Activated naive CD8-positive, alpha-beta T cell treated with anti-CD3 and anti-CD28 coated beads, Interleukin-2, amount 50 U/mL, for 24 hours (primary cell): ENCODE data around the gene PLK3.
A peak's percentile ranks its signal among the peaks of the same experiment; 100 is the strongest.
"Not testable (repeated sequence)": the region's sequence is repeated elsewhere in the genome, so short reads cannot be mapped to it uniquely, and the experiment has no call there.

Experiments
- ATAC-seq: fragments of 150-1000 bp; cut with Tn5 transposase; one replicate; pipeline ENCODE4 v1.10.0; 2021
- DNase-seq: peaks from one replicate; pipeline ENCODE4 v3.0.0; 2021
- H3K27ac Mint-ChIP-seq: one replicate; pipeline ENCODE4 v1.8.0; 2021; ENCODE audit warnings: mild to moderate bottlenecking, mixed read lengths
- H3K27me3 Mint-ChIP-seq: one replicate; pipeline ENCODE4 v1.8.0; 2021; ENCODE audit warnings: mixed read lengths
- H3K36me3 Mint-ChIP-seq: one replicate; pipeline ENCODE4 v1.8.0; 2021; ENCODE audit warnings: low read depth, mixed read lengths
- H3K4me1 Mint-ChIP-seq: one replicate; pipeline ENCODE4 v1.8.0; 2021; ENCODE audit warnings: mixed read lengths
- H3K4me3 Mint-ChIP-seq: one replicate; pipeline ENCODE4 v1.8.0; 2021; ENCODE audit warnings: mild to moderate bottlenecking, moderate library complexity, mixed read lengths
- H3K9me3 Mint-ChIP-seq: one replicate; pipeline ENCODE4 v1.8.0; 2021; ENCODE audit warnings: mixed read lengths

The PLK3 gene

GRCh38 chr1:44826375-44827196 lies 26.4 kb downstream of the PLK3 start:
- no peaks in the 10 kb centered on the region for H3K27me3 Mint-ChIP-seq
- no peak overlapping the region for H3K27ac Mint-ChIP-seq
- H3K36me3 Mint-ChIP-seq = no peaks in the 10 kb centered on the region
- no peaks in the 10 kb centered on the region for H3K9me3 Mint-ChIP-seq
- ATAC-seq (no peak), DNase-seq (no peak)
- no peaks in the 10 kb centered on the region for H3K4me1 Mint-ChIP-seq
- no peak overlapping the region for H3K4me3 Mint-ChIP-seq

- H3K36me3 Mint-ChIP-seq = no peaks in the 10 kb centered on the region
- H3K27ac Mint-ChIP-seq = no peak overlapping the region
- no peak overlapping the region for H3K4me3 Mint-ChIP-seq
- H3K27me3 Mint-ChIP-seq = no peaks in the 10 kb centered on the region
- H3K4me1 Mint-ChIP-seq = no peaks in the 10 kb centered on the region
- ATAC-seq = no peak
- no peaks in the 10 kb centered on the region for H3K9me3 Mint-ChIP-seq
- DNase-seq = no peak
Observed at GRCh38 chr1:44827197-44828002, 27.2 kb downstream of the PLK3 start.

GRCh38 chr1:44828003-44828651 lies 27.9 kb downstream of the PLK3 start:
- ATAC-seq (no peak), DNase-seq (no peak)
- Mint-ChIP-seq H3K4me3 (no peak overlapping the region), H3K9me3 (no peaks in the 10 kb centered on the region), H3K4me1 (no peaks in the 10 kb centered on the region), H3K27me3 (no peaks in the 10 kb centered on the region), H3K27ac (no peak overlapping the region), H3K36me3 (no peaks in the 10 kb centered on the region)

- no peaks in the 10 kb centered on the region for H3K4me1 Mint-ChIP-seq
- DNase-seq (no peak), ATAC-seq (no peak)
- no peaks in the 10 kb centered on the region for H3K9me3 Mint-ChIP-seq
- no peaks in the 10 kb centered on the region for H3K36me3 Mint-ChIP-seq
- H3K27ac Mint-ChIP-seq = no peak overlapping the region
- H3K4me3 Mint-ChIP-seq = no peak overlapping the region
- H3K27me3 Mint-ChIP-seq = no peaks in the 10 kb centered on the region
Observed at GRCh38 chr1:44828841-44829440, 28.8 kb downstream of the PLK3 start.

- Mint-ChIP-seq H3K4me3 (no peak overlapping the region), H3K9me3 (no peaks in the 10 kb centered on the region), H3K27ac (no peak overlapping the region), H3K4me1 (no peaks in the 10 kb centered on the region), H3K27me3 (no peaks in the 10 kb centered on the region), H3K36me3 (no peaks in the 10 kb centered on the region)
- ATAC-seq = no peak
- no peak for DNase-seq
Observed at GRCh38 chr1:44829506-44830384, 29.6 kb downstream of the PLK3 start.

GRCh38 chr1:44830900-44831304 lies 30.7 kb downstream of the PLK3 start:
- Mint-ChIP-seq H3K36me3 (no peaks in the 10 kb centered on the region), H3K9me3 (no peaks in the 10 kb centered on the region), H3K27ac (no peak overlapping the region), H3K4me3 (no peak overlapping the region), H3K4me1 (peaks cover 4% of the 10 kb centered on the region), H3K27me3 (no peaks in the 10 kb centered on the region)
- no peak for DNase-seq
- no peak for ATAC-seq

- no peaks in the 10 kb centered on the region for H3K27me3 Mint-ChIP-seq
- H3K36me3 Mint-ChIP-seq = no peaks in the 10 kb centered on the region
- no peak for DNase-seq
- H3K4me1 Mint-ChIP-seq = peaks cover 6% of the 10 kb centered on the region
- H3K27ac Mint-ChIP-seq = no peak overlapping the region
- no peaks in the 10 kb centered on the region for H3K9me3 Mint-ChIP-seq
- H3K4me3 Mint-ChIP-seq = no peak overlapping the region
- ATAC-seq = no peak
Observed at GRCh38 chr1:44831516-44831915, 31.3 kb downstream of the PLK3 start.

- no peaks in the 10 kb centered on the region for H3K9me3 Mint-ChIP-seq
- H3K27ac Mint-ChIP-seq = no peak overlapping the region
- peaks cover 6% of the 10 kb centered on the region for H3K4me1 Mint-ChIP-seq
- DNase-seq = no peak
- no peak overlapping the region for H3K4me3 Mint-ChIP-seq
- ATAC-seq = no peak
- no peaks in the 10 kb centered on the region for H3K27me3 Mint-ChIP-seq
- no peaks in the 10 kb centered on the region for H3K36me3 Mint-ChIP-seq
Observed at GRCh38 chr1:44832056-44832705, 32.0 kb downstream of the PLK3 start.

GRCh38 chr1:44834328-44834727 lies 34.2 kb downstream of the PLK3 start:
- Mint-ChIP-seq H3K4me3 (no peak overlapping the region), H3K27me3 (no peaks in the 10 kb centered on the region), H3K9me3 (no peaks in the 10 kb centered on the region), H3K4me1 (peaks cover 6% of the 10 kb centered on the region), H3K36me3 (no peaks in the 10 kb centered on the region), H3K27ac (no peak overlapping the region)
- DNase-seq (no peak), ATAC-seq (no peak)

GRCh38 chr1:44835738-44836675 lies 35.8 kb downstream of the PLK3 start:
- H3K27me3 Mint-ChIP-seq = no peaks in the 10 kb centered on the region
- H3K36me3 Mint-ChIP-seq = no peaks in the 10 kb centered on the region
- peak; percentile 96 for ATAC-seq
- peaks cover 6% of the 10 kb centered on the region for H3K4me1 Mint-ChIP-seq
- H3K9me3 Mint-ChIP-seq = no peaks in the 10 kb centered on the region
- no peak overlapping the region for H3K4me3 Mint-ChIP-seq
- peak; percentile 93 for DNase-seq
- no peak overlapping the region for H3K27ac Mint-ChIP-seq

GRCh38 chr1:44838294-44838693 lies 38.1 kb downstream of the PLK3 start:
- H3K9me3 Mint-ChIP-seq, H3K36me3 Mint-ChIP-seq, ATAC-seq, H3K27me3 Mint-ChIP-seq, H3K4me3 Mint-ChIP-seq, H3K27ac Mint-ChIP-seq, DNase-seq: not testable (repeated sequence)
- peaks cover 11% of the 10 kb centered on the region for H3K4me1 Mint-ChIP-seq

- Mint-ChIP-seq H3K27ac (no peak overlapping the region), H3K4me3 (no peak overlapping the region), H3K9me3 (no peaks in the 10 kb centered on the region), H3K27me3 (peaks cover 9% of the 10 kb centered on the region), H3K36me3 (no peaks in the 10 kb centered on the region), H3K4me1 (peaks cover 11% of the 10 kb centered on the region)
- DNase-seq (no peak), ATAC-seq (no peak)
Observed at GRCh38 chr1:44839576-44839975, 39.4 kb downstream of the PLK3 start.

- no peak for ATAC-seq
- Mint-ChIP-seq H3K4me3 (peak overlapping the region; percentile 42), H3K27me3 (peaks cover 9% of the 10 kb centered on the region), H3K36me3 (no peaks in the 10 kb centered on the region), H3K4me1 (peaks cover 5% of the 10 kb centered on the region), H3K9me3 (no peaks in the 10 kb centered on the region), H3K27ac (no peak overlapping the region)
- DNase-seq = no peak
Observed at GRCh38 chr1:44842486-44842861, 42.3 kb downstream of the PLK3 start.
